HEK293 (cell line): ENCODE measurements around the gene PNPLA3.
A peak's percentile ranks its signal among the peaks of the same experiment; 100 is the strongest.

Experiments
- CTCF ChIA-PET: fragments of 350-600 bp; formaldehyde crosslinking; extraction: SDS; loops from one replicate; lab custom pipeline; 2021; ENCODE audit warnings: antibody characterized with exemption; lab: Yijun Ruan, JAX
- POLR2A ChIA-PET: fragments of 300-600 bp; formaldehyde crosslinking; extraction: SDS; loops from one replicate; lab custom pipeline; 2020; ENCODE audit warnings: antibody characterized with exemption, inconsistent platforms; lab: Yijun Ruan, JAX
- H3K27ac ChIP-seq: fragments of 200-500 bp; sonication (Bioruptor generic); 2 replicates; pipeline ENCODE4 v1.5.1; 2014; ENCODE audit warnings: low read depth, low read length, control low read depth, inconsistent platforms; ENCODE audit errors: extremely low read depth
- H3K36me3 ChIP-seq, 2 experiments: fragments of 200-500 bp in 1 of 2; sonication (Bioruptor generic) in 1 of 2; 1 replicate in 1 of 2; 2 replicates in 1 of 2; pipeline ENCODE4 v1.5.1; 2014 to 2017; ENCODE audit warnings: inconsistent platforms in 2 of 2, low read length in 2 of 2; ENCODE audit not compliant: control insufficient read depth in 2 of 2, insufficient read depth in 1 of 2
- H3K4me1 ChIP-seq: fragments of 200-500 bp; sonication (Bioruptor generic); 2 replicates; pipeline ENCODE4 v1.5.1; 2014; ENCODE audit warnings: mild to moderate bottlenecking, low read length, inconsistent platforms; ENCODE audit not compliant: control insufficient read depth, insufficient read depth
- H3K4me3 ChIP-seq: 2 replicates; pipeline ENCODE4 v1.5.1; 2011; ENCODE audit warnings: low read depth, mild to moderate bottlenecking, control low read depth, low read length, moderate library complexity
- H3K9me3 ChIP-seq: fragments of 200-500 bp; sonication (Bioruptor generic); 2 replicates; pipeline ENCODE4 v1.5.1; 2014; ENCODE audit warnings: low read depth, low read length, inconsistent platforms; ENCODE audit not compliant: control insufficient read depth, insufficient read depth
- GLIS1 ChIP-seq: fragments of 450-650 bp; formaldehyde crosslinking; IDR thresholded peaks from 2 replicates; pipeline ENCODE4 v1.5.1; 2016; ENCODE audit warnings: missing biosample characterization, missing genetic modification characterization
- MYNN ChIP-seq: fragments of 450-650 bp; formaldehyde crosslinking; IDR thresholded peaks from 2 replicates; pipeline ENCODE4 v1.5.1; 2016; ENCODE audit warnings: missing biosample characterization, missing genetic modification characterization, borderline replicate concordance
- MZF1 ChIP-seq: fragments of 450-650 bp; formaldehyde crosslinking; IDR thresholded peaks from 2 replicates; pipeline ENCODE4 v1.5.1; 2017; ENCODE audit warnings: missing biosample characterization, missing genetic modification characterization, borderline replicate concordance
- REPIN1 ChIP-seq: fragments of 450-650 bp; formaldehyde crosslinking; IDR thresholded peaks from 2 replicates; pipeline ENCODE4 v1.5.1; 2017; ENCODE audit warnings: missing biosample characterization, missing genetic modification characterization, low read depth
- ZBTB1 ChIP-seq: fragments of 450-650 bp; formaldehyde crosslinking; IDR thresholded peaks from 2 replicates; pipeline ENCODE4 v1.5.1; 2016; ENCODE audit warnings: missing biosample characterization, missing genetic modification characterization
- ZBTB17 ChIP-seq: fragments of 450-650 bp; formaldehyde crosslinking; IDR thresholded peaks from 2 replicates; pipeline ENCODE4 v1.5.1; 2016; ENCODE audit warnings: missing biosample characterization, missing genetic modification characterization
- ZNF112 ChIP-seq: fragments of 450-650 bp; formaldehyde crosslinking; IDR thresholded peaks from 2 replicates; pipeline ENCODE4 v1.5.0; 2017; ENCODE audit warnings: missing biosample characterization, missing genetic modification characterization
- ZNF510 ChIP-seq: fragments of 450-650 bp; formaldehyde crosslinking; IDR thresholded peaks from 2 replicates; pipeline ENCODE4 v1.5.1; 2018; ENCODE audit warnings: mild to moderate bottlenecking, missing genetic modification characterization, missing biosample characterization; ENCODE audit not compliant: insufficient replicate concordance
- ZNF629 ChIP-seq: fragments of 450-650 bp; formaldehyde crosslinking; IDR thresholded peaks from 2 replicates; pipeline ENCODE4 v1.5.1; 2017; ENCODE audit warnings: missing biosample characterization, missing genetic modification characterization
- ZNF76 ChIP-seq: fragments of 450-650 bp; formaldehyde crosslinking; IDR thresholded peaks from 2 replicates; pipeline ENCODE4; 2016; ENCODE audit warnings: low read depth, missing biosample characterization, missing genetic modification characterization, borderline replicate concordance
- ZNF785 ChIP-seq: fragments of 450-650 bp; formaldehyde crosslinking; IDR thresholded peaks from 2 replicates; pipeline ENCODE4 v1.5.1; 2016; ENCODE audit warnings: missing biosample characterization, missing genetic modification characterization
- TF ChIP-seq, protein P1 (sequence below): fragments of 450-650 bp; formaldehyde crosslinking; IDR thresholded peaks from 2 replicates; pipeline ENCODE4 v1.5.1; 2016; ENCODE audit warnings: missing biosample characterization, missing genetic modification characterization
- TF ChIP-seq, protein P2 (sequence below): fragments of 450-650 bp; formaldehyde crosslinking; IDR thresholded peaks from 2 replicates; pipeline ENCODE4 v1.5.1; 2016; ENCODE audit warnings: missing biosample characterization, missing genetic modification characterization
- TF ChIP-seq, protein P3 (sequence below): fragments of 450-650 bp; formaldehyde crosslinking; conservative IDR thresholded peaks from 2 replicates; pipeline ENCODE4 v1.5.1; 2016; ENCODE audit warnings: low read depth, missing biosample characterization, missing genetic modification characterization
- TF ChIP-seq, protein P4 (sequence below): fragments of 450-650 bp; formaldehyde crosslinking; IDR thresholded peaks from 2 replicates; pipeline ENCODE4 v1.5.1; 2016; ENCODE audit warnings: missing biosample characterization, missing genetic modification characterization
- TF ChIP-seq, protein P5 (sequence below): fragments of 450-650 bp; formaldehyde crosslinking; IDR thresholded peaks from 2 replicates; pipeline ENCODE4 v1.5.1; 2016; ENCODE audit warnings: missing biosample characterization, missing genetic modification characterization
- TF ChIP-seq, protein P6 (sequence below): fragments of 450-650 bp; formaldehyde crosslinking; IDR thresholded peaks from 2 replicates; pipeline ENCODE4 v1.5.1; 2016; ENCODE audit warnings: missing biosample characterization, missing genetic modification characterization

The PNPLA3 gene

DNA sequence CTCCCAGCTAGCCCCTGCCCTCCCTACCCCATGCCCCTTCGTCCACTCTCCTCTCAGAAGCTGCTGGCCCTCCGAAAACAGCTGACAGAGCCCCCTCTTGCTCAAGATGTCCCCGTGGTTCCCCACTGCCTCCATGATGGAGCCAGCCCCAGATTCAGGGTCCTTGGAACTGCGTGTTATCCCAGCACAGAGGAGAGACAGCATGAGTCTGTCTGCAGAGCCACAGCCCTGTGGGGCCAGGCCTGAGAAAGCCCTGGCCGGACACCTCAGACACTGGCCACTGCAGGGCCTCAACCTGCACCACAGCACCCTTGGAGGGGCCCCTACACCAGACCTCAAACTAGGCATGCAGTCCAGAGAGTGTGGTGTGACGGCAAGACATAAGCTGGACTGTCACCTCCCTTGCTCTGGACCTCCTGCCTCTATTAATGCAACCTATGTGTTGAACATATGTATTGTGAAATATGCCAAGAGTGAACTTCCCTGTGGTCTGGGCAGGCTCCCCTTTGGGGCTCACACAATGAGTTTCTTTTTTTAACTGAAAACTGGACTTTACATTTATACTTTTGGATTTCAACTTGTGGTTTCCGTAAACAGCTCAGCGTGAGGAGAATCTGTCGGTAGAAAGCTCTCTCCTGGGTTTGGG lies 41.4 kb upstream of the PNPLA3 start:
- no peak for TF ChIP-seq ZNF785
- TF ChIP-seq GLIS1 (tag by site-specific recombination), result no peak
- no peak for TF ChIP-seq REPIN1
- ChIA-PET CTCF (interaction anchor here (0.6 to 4.6 kb wide), 37 partner anchors 9 to 1340 kb away, joined by 3 to 109 read pairs (median 4); partner anchors contain the start of genes PNPLA5 and SULT4A1), POLR2A (interaction anchor here (1.1 kb wide), 1 partner anchor 70 kb away, joined by 4 read pairs; the partner anchor contains the start of gene EFCAB6)
- Histone ChIP-seq H3K9me3 (no peaks in the 10 kb centered on the region), H3K4me3 (no peak overlapping the region), H3K4me1 (no peaks in the 10 kb centered on the region), H3K36me3 (no peaks in the 10 kb centered on the region), H3K27ac (no peak overlapping the region)

DNA sequence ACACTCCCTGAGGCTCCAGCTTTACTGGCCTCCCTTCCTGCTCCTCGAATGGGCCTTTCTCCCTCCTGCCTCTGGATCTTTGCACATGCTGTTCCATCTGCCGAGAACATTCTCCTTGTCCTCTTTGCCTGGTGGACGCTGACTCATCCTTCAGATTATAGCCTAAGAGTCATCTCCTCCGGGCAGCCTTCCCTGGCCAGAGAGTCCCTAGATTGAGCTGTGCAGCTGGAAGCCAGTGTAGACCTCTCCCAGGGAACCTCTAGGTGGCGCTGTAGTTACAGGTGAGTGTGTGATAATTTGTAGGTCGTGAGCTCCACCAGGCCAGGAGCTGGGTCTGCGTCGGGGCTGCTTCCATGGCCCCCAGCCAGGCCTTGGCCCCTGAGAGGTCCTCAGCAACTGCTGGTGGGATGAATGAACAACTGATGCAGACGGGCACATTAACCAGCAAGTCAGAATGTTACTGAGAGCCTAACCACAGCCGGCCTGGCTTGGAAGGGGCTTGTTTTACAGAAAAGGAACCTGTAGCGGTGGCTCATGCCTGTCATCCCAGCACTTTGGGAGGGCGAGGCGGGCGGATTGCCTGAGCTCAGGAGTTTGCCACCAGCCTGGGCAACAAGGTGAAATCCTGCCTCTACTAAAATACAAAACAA lies 40.5 kb upstream of the PNPLA3 start:
- POLR2A ChIA-PET, result interaction anchor here (0.9 to 1.1 kb wide), 2 partner anchors 63 to 71 kb away, joined by 4 to 5 read pairs; partner anchors contain the start of gene EFCAB6
- Histone ChIP-seq H3K36me3 (no peaks in the 10 kb centered on the region), H3K27ac (no peak overlapping the region), H3K4me3 (no peak overlapping the region), H3K9me3 (no peaks in the 10 kb centered on the region), H3K4me1 (no peaks in the 10 kb centered on the region)
- CTCF ChIA-PET, result interaction anchor here (0.6 to 4.6 kb wide), 45 partner anchors 8 to 1339 kb away, joined by 3 to 109 read pairs (median 4); partner anchors contain the start of genes PNPLA5 and SULT4A1
- TF ChIP-seq ZBTB17 (tag by site-specific recombination), result 0 out of 2 replicates have a peak, but pooled peaks have one; percentile 41
- TF ChIP-seq MZF1 (tag by site-specific recombination), result no peak
- TF ChIP-seq, protein P1, sequence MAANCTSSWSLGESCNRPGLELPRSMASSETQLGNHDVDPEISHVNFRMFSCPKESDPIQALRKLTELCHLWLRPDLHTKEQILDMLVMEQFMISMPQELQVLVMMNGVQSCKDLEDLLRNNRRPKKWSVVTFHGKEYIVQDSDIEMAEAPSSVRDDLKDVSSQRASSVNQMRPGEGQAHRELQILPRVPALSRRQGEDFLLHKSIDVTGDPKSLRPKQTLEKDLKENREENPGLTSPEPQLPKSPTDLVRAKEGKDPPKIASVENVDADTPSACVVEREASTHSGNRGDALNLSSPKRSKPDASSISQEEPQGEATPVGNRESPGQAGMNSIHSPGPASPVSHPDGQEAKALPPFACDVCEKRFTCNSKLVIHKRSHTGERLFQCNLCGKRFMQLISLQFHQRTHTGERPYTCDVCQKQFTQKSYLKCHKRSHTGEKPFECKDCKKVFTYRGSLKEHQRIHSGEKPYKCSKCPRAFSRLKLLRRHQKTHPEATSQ (tag by site-specific recombination), result no peak
- no peak for TF ChIP-seq ZNF510 (tag by site-specific recombination)
- TF ChIP-seq, protein P2, sequence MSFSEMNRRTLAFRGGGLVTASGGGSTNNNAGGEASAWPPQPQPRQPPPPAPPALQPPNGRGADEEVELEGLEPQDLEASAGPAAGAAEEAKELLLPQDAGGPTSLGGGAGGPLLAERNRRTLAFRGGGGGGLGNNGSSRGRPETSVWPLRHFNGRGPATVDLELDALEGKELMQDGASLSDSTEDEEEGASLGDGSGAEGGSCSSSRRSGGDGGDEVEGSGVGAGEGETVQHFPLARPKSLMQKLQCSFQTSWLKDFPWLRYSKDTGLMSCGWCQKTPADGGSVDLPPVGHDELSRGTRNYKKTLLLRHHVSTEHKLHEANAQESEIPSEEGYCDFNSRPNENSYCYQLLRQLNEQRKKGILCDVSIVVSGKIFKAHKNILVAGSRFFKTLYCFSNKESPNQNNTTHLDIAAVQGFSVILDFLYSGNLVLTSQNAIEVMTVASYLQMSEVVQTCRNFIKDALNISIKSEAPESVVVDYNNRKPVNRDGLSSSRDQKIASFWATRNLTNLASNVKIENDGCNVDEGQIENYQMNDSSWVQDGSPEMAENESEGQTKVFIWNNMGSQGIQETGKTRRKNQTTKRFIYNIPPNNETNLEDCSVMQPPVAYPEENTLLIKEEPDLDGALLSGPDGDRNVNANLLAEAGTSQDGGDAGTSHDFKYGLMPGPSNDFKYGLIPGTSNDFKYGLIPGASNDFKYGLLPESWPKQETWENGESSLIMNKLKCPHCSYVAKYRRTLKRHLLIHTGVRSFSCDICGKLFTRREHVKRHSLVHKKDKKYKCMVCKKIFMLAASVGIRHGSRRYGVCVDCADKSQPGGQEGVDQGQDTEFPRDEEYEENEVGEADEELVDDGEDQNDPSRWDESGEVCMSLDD (tag by site-specific recombination), result no peak
- TF ChIP-seq, protein P3, sequence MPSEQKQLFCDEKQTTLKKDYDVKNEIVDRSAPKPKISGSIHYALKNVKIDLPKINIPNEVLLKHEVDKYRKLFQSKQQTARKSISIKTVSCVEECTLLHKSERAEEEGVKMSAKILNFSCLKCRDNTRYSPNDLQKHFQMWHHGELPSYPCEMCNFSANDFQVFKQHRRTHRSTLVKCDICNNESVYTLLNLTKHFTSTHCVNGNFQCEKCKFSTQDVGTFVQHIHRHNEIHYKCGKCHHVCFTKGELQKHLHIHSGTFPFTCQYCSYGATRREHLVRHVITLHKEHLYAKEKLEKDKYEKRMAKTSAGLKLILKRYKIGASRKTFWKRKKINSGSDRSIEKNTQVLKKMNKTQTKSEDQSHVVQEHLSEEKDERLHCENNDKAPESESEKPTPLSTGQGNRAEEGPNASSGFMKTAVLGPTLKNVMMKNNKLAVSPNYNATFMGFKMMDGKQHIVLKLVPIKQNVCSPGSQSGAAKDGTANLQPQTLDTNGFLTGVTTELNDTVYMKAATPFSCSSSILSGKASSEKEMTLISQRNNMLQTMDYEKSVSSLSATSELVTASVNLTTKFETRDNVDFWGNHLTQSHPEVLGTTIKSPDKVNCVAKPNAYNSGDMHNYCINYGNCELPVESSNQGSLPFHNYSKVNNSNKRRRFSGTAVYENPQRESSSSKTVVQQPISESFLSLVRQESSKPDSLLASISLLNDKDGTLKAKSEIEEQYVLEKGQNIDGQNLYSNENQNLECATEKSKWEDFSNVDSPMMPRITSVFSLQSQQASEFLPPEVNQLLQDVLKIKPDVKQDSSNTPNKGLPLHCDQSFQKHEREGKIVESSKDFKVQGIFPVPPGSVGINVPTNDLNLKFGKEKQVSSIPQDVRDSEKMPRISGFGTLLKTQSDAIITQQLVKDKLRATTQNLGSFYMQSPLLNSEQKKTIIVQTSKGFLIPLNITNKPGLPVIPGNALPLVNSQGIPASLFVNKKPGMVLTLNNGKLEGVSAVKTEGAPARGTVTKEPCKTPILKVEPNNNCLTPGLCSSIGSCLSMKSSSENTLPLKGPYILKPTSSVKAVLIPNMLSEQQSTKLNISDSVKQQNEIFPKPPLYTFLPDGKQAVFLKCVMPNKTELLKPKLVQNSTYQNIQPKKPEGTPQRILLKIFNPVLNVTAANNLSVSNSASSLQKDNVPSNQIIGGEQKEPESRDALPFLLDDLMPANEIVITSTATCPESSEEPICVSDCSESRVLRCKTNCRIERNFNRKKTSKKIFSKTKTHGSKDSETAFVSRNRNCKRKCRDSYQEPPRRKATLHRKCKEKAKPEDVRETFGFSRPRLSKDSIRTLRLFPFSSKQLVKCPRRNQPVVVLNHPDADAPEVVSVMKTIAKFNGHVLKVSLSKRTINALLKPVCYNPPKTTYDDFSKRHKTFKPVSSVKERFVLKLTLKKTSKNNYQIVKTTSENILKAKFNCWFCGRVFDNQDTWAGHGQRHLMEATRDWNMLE (tag by site-specific recombination), result no peak
- no peak for TF ChIP-seq REPIN1
- TF ChIP-seq ZBTB1 (tag by site-specific recombination), result no peak
- TF ChIP-seq, protein P4, sequence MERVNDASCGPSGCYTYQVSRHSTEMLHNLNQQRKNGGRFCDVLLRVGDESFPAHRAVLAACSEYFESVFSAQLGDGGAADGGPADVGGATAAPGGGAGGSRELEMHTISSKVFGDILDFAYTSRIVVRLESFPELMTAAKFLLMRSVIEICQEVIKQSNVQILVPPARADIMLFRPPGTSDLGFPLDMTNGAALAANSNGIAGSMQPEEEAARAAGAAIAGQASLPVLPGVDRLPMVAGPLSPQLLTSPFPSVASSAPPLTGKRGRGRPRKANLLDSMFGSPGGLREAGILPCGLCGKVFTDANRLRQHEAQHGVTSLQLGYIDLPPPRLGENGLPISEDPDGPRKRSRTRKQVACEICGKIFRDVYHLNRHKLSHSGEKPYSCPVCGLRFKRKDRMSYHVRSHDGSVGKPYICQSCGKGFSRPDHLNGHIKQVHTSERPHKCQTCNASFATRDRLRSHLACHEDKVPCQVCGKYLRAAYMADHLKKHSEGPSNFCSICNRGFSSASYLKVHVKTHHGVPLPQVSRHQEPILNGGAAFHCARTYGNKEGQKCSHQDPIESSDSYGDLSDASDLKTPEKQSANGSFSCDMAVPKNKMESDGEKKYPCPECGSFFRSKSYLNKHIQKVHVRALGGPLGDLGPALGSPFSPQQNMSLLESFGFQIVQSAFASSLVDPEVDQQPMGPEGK, result 0 out of 2 replicates have a peak, but pooled peaks have one; percentile 25
- TF ChIP-seq ZNF76 (tag by site-specific recombination), result peak; percentile 7; the same call in 1 of the 2 replicates
- TF ChIP-seq, protein P5, sequence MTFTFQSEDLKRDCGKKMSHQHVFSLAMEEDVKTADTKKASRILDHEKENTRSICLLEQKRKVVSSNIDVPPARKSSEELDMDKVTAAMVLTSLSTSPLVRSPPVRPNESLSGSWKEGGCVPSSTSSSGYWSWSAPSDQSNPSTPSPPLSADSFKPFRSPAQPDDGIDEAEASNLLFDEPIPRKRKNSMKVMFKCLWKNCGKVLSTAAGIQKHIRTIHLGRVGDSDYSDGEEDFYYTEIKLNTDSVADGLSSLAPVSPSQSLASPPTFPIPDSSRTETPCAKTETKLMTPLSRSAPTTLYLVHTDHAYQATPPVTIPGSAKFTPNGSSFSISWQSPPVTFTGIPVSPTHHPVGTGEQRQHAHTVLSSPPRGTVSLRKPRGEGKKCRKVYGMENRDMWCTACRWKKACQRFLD (tag by site-specific recombination), result no peak
- TF ChIP-seq ZNF629 (tag by site-specific recombination), result peak; percentile 22; the same call in 1 of the 2 replicates
- TF ChIP-seq ZNF112, result no peak
- TF ChIP-seq, protein P6, sequence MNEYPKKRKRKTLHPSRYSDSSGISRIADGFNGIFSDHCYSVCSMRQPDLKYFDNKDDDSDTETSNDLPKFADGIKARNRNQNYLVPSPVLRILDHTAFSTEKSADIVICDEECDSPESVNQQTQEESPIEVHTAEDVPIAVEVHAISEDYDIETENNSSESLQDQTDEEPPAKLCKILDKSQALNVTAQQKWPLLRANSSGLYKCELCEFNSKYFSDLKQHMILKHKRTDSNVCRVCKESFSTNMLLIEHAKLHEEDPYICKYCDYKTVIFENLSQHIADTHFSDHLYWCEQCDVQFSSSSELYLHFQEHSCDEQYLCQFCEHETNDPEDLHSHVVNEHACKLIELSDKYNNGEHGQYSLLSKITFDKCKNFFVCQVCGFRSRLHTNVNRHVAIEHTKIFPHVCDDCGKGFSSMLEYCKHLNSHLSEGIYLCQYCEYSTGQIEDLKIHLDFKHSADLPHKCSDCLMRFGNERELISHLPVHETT (tag by site-specific recombination), result 0 out of 2 replicates have a peak, but pooled peaks have one; percentile 24
- TF ChIP-seq MYNN (tag by site-specific recombination), result no peak
